Stimulated activated CD4-positive, alpha-beta T cell treated with anti-CD3 and anti-CD28 coated beads, Interleukin-4, amount 100 ng/mL, for 24 hours (primary cell): ENCODE measurements around the gene TFPT.

Source experiments
- DNase-seq: peaks from one replicate; pipeline ENCODE4 v3.0.0-alpha.2; 2020

Gene TFPT, protein sequence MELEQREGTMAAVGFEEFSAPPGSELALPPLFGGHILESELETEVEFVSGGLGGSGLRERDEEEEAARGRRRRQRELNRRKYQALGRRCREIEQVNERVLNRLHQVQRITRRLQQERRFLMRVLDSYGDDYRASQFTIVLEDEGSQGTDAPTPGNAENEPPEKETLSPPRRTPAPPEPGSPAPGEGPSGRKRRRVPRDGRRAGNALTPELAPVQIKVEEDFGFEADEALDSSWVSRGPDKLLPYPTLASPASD

DNA sequence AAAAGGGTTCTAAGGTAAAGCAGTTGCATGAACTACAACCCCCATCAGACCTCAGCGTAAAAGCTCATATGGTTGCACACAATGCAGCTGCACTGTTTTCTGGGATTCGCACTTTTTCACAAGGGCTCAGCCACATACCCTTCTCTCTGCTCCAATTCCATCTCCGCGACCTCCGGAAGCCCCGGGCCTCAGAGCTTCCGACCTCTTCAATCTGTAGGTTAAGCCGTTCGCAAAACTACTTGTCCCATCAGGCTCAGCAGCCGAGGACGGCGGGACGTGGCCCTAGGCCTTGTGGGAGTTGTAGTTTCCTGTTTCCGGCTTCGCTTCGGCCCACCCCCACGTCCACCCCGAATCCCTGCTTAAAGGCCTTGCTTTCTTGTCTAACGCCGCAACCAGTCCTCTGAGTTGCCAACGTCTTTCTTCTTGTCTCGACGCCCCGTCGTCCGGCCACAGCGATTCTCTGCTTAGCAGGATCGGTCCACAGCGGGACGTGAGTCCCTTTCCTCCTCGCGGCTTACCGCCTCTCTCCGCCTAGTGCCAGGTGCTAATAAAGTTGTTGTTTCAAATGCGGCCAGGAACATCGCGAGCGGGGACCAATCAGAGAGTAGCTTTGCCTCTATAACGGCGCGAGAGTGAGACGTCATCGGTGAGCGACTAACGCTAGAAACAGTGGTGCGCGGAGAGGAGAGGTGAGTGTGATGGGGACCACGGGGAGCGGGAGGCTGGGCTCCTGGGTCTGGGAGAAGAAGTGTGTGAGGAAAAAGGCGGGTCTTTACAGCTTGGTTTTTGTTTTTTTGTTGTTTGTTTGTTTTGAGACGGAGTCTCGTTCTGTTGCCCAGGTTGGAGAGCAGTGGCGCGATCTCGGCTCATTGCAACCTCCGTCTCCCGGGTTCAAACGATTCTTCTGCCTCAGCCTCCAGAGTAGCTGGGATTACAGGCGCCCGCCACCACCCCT lies at the start of gene TFPT, which contains the start of gene PRPF31:
TSS of gene TFPT (minus strand) at position 549 of the 955 bp plus-strand sequence. CDS start at position 161, 388 bp downstream.
TSS of gene PRPF31 (plus strand) at position 646 of the 955 bp plus-strand sequence. CDS start 2,525 bp downstream, outside the sequence.
- DNase-seq, result peak; percentile 97

DNA sequence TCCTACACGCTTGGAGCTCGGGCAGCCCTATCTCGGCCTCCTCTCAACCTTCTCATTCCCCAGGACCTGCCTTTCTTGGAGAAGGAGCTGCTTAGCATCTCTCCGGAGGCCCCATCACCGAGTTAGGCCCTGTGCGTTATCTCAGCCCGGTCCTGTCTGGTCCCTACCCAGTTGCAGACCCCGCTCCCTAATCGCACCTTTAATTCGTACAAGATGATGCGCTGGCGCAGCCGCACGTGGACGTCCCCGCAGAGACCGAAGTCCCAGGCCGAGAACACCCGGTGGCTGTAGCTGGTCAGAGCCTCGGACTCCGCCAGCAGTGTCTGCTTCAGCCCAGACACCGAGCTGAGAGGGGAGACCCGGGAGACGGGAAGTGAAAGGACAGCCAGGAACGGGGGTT lies 49.8 kb upstream of the TFPT start:
- no peak for DNase-seq

DNA sequence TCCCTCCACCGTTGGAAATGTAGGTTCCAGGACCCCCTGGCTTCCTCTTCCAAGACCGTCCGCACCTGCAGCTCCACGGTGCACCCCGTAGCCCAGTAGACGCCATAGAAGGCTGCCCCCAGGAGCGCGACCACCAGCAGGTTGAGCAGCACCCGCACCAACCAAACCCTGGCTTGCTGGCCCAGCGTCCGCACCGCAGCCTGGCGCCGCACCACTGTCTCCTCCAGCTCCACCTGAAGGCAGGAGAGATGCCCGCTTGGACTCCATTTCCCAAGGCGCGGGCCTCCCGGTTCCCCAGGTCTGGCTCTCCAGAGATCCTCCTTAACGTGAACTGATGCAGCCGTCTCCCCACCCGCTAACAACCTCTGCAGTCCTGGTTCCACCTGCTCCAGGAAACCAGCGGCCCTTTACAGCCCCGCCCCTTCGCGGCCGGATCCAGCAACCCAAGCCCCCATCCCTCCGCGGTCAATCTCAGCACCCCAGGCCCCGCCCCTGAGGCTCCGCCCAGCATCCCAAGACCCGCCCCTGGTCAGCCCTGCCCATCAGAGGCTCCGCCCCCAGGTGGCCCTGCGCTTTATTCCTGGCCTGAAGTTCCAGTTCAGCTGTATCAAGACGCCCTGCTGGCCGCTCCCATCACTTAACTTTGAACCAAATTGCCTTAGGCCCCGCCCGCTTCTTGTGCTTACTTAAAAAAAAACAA lies 49.1 kb upstream of the TFPT start:
- DNase-seq, result peak; percentile 64

DNA sequence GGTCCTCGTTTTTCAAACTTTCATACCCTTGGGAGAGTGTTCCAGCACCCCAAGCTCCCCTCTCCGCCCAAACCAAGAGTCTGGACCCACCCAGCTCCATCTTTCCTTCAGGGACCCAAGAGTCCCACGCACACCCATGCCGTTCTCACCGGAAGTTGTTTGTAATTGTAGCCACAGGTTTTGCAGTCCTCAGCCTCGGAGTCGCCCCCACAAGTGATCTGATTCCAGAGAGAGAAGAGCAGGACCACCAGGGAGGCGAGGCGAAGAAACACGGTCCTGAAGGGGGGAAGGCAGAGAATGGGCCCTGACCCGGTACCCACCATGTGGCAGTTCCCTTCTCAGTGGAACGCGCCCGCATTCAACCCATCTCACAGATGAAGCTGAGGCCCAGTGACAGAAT lies 47.4 kb upstream of the TFPT start:
- DNase-seq, result no peak

DNA sequence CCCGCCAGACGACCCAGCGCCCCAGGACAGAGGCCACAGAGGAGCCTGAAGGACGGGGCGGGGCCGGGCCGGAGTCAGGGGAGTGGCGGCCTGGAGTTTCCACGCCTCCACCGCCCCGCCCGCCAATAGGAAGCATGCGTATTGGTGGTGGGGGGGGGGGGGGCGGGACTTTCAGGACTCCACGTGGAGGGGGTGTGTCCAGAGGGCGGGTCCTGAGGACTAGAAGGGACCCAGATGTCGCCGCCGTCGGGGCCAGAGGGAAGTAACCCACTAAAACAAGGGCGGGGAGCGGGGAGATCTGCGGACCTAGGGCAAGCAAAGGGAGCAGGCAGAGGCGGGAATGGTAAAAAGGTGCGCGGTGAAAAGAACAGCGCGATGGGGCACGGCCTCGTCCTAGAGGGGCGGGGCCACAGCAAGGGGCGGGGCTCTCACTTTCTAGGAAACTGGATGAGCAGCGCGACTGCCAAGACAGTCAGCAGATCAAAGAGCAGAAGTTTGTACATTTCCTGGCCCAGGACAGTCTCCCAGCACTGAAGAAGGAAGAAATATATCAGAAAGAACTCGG lies 46.9 kb upstream of the TFPT start:
- peak; percentile 83 for DNase-seq

DNA sequence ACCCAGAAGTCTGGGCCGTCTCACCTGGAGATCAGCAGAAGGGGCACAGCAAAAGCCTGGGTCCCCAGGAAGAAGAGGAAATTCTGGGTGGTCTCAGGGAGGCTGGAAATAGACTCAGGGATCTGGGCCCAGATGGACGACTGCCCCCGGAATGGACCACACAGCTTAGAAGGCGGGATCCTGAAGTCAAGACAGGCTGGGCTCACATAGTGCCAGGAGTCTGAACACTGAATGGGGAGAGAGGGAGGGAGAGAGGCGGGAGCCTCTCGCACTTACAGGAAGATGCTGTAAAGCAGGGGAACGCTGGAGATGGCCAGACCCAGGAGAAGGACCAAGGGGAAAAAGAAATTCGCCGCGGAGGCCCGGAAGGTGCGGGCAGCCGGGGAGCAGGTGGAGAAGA lies 45.4 kb upstream of the TFPT start:
- no peak for DNase-seq

DNA sequence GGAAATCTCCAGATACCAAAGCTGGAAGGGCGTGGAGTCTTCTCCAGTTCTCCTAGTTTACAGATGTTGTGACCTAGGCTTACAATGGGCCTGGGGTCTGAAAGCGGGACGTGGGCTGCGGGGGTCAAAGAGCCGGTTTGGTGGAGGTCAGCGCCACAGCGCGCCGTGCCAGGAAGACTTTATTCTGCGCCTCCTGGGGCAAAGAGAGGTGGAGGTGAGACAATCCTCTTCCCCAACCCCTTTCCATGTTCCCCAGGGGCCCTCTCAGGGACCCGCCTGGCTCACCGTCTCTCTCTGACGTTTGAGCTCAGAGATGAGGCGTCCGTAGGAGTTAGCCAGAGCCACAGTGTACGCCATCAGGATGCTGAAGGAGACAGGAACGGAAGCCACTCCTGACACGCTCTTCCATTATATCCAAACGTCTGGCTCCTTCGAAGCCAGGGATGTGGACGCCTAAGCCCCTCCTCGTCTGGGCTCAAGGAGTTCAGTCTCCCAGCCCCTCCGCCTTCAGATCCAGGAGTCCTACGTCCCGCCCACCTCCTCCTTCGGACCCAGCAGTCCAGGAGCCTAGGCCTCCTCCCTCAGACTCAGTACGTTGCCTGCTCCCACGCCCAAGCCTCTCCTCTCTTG lies 44.8 kb upstream of the TFPT start:
- DNase-seq, result no peak

DNA sequence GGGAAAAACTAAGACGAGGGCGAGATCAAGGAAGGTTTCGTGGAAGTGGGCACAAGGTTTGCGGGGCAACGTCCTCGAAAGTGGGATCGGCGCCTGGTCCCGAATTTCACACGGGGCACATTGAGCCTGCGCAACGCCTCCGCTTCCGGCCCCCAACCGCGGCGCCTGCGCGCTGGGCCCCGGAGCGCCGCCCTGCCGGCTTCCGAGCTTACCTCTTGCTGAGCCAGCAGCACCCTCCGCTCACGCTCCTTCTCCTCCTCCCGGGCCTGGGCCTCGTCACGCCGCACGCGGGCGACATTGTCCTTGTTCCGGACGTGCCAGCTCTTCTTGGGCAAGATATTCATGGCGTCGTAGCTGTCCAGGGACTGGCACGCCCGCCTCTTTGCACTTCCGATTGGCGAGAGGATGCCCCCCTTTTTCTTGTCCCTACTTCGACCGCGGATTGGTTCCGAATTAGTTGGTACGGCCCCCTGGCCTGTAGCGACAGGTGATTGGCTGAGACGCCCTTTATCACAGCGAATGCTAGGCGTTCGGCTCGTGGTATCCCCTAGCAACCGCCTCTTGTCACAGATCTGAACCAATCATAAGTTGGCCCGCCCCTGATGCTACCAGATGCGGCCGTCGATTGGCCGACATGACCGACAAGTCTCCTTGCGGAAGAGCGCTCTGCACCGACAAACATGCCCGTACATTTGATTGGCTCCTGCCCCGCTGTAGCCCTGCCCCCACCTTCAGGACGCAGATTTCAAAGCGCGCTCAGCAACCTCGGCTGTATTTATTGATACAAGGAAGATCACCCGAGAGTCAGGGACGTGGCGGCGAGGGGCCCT lies 44.1 kb upstream of the TFPT start, which contains the start of gene LENG1:
TSS of gene LENG1 (minus strand) at position 370 of the 830 bp plus-strand sequence. CDS start at position 344, 26 bp downstream.
- peak; percentile 100 for DNase-seq

DNA sequence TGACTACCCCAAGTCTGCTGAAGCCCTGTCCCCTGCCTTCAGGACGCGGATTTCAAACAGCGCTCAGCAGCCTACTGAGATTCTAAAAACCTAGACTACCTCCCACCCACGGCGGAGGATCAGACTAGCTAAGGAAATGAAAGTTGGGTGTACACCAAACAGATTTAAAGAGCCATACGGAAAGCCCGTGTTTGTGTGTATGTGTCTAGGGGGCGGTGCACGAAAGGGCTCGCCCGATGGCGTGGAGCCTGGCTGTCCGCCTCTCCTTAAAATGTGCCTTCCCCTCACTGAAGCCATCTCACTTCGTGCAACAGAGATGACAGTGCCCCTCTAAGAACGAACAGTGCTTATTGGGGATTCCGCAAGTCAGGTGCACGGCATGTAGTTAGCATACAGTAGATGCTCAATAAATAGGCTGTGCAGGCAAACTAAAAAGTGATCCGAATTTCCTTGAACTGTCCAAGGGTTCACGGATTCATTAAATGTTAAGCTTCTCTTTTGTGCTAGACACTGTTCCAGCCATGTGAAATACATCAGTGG lies 43.4 kb upstream of the TFPT start:
- DNase-seq, result peak; percentile 47

DNA sequence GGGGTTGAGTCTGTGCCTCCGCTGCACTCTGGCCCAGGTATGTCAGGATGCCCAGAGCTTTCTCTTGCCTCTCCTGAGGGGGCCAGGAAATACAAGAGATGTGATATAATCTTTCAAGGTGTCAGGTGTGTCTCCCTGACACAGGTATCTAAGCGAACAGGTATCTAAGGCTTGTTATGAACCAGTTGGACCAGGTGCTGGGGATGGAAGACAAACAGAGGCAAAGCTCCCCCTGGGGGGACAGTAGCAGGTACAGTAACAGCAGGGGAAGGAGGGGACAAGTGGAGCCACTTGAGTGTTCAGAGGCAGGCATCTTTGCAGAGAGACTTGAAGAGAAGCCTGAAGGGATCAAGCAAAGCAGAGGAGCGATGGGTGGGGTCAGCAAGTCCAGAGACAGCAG lies 41.5 kb upstream of the TFPT start:
- DNase-seq, result no peak

DNA sequence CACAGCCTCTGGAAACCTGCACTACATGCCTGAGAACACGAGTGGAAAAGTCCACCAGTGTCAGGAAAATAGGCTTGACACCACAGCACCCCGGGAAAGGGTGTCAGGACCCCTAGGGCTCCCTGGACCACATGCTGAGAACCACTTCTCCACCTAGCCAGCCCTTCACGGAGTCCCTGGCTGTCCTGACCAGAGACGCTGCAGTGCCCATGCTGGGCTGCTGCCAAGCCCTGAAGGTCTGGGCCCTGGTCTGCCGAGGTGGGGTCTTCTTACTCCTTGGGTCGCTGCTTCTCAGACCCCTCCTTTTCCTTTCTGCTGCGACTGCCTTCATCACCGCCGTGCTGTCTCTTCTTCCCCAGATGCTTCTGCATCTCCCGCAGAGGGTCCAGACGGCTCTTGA lies 41.0 kb upstream of the TFPT start:
- DNase-seq, result no peak

DNA sequence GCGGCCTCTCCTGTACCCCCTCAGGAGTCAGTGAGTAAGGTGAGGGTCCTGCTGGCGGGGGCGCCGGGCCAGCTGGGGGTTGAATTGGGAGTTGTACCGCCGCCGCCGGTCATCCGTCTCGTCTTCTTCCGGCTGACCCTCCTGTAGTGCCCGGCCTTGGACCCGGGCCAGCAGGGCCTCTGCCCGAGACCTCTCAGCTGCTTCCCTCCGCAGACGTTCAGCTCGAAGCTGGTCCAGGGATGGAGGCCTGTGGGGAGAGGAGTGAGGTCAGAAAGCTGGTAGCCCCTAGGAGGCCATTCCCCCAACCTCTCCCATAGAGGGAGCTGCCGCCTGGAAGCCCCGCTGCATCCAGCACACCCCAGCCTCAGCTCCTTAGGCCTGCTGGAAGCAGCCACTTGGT lies 40.2 kb upstream of the TFPT start:
- DNase-seq, result no peak

DNA sequence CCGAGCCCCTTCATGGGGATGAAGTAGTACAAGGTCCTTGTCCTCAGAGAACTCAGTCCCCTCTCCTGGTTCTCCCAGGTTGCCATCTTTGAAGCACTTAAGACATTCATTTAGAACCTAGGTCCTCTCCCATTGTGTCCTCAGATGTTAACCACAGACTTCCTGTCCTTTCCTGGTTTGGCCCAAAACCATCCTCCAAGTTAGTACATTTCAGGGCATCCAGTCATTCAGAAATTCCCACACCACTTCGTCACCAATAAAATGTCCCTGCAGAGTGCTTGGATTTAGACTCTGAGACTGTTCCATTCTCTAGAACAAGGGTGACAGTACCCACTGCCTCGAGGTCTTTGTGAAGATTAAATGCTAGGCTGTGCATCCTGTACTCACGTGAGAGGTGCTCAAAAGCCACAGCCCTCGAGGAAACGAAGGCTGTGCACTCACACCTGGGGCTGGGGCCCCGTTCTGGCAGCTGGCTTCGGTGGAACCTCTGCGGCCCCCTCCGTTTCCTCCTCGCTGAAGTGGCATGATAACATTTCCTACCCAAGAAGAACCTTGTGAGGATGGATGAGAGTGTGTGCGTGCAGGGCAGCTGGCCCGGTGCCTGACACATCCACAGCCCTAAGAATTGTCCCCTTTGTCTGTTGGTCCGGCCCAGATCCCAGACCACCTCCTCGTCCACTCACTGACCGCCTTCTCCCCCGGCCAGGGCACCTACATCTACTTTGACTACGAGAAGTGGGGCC lies 39.3 kb upstream of the TFPT start:
- DNase-seq, result no peak

DNA sequence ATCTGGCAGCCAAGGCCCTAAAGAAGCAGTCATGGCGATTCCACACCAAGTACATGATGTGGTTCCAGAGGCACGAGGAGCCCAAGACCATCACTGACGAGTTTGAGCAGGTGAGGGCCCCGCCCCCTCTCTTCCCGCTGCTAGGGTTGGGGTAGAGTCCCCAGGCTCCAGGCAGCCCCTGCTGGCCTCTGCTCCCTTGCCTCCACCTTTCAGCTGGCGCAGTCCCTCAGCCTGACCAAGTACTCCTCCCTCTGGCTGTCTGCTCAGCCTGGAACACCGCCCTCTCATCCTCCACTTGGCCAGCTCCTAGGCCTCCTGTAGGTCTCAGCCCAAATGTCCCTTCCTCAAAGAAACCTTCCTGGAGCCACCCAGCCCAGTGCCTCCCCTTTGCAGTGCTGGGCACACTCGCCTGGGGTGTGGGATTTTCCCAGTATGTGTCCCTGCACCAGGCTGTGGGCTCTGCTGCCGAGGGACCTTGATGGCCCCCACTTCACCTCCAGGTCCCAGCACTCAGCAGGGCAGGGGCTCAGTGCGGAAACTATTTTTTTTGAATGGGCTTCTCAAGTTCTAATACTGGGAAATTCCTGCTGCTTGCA lies 38.4 kb upstream of the TFPT start:
- no peak for DNase-seq

DNA sequence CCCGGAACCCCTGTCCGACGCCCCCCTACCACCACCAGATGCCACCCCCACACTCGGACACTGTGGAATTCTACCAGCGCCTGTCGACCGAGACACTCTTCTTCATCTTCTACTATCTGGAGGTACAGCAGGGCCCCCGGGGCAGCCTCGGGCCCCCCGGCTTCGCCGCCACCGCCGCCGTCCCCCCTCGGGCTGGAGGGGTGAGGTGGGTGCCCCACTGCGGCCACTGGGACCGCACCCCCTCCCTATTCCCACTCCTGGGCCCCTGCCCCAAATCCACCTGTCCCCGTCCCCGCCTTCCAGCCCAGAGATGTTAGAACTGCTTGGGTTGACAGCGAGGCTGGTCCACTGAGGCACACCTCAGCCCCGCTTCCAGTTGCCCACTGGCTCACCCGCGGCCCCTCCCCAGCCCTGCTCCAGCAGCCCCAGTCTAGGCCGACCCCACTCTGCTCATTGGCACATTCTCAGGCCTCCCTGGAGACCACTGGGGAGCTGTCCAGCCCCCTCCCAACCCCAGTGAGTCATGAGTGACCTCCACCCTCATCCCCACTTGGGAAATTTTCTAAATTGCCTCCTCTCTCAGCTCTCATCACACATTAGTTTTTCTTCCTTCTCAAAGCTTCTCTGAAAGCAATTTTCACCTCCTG lies 37.5 kb upstream of the TFPT start:
- no peak for DNase-seq

DNA sequence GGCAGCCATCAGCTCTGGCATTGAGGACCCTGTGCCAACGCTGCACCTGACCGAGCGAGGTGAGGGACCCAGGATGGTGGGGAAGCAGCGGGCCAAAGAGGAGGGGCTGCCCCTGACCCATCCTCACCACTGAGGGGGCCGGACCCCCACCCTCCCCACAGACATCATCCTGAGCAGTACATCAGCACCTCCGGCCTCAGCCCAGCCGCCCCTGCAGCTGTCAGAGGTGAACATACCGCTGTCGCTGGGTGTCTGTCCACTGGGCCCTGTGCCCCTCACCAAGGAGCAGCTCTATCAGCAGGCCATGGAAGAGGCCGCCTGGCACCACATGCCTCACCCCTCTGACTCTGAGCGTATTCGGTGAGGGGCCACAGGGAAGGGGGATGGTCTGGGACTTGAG lies 36.8 kb upstream of the TFPT start:
- DNase-seq, result no peak

DNA sequence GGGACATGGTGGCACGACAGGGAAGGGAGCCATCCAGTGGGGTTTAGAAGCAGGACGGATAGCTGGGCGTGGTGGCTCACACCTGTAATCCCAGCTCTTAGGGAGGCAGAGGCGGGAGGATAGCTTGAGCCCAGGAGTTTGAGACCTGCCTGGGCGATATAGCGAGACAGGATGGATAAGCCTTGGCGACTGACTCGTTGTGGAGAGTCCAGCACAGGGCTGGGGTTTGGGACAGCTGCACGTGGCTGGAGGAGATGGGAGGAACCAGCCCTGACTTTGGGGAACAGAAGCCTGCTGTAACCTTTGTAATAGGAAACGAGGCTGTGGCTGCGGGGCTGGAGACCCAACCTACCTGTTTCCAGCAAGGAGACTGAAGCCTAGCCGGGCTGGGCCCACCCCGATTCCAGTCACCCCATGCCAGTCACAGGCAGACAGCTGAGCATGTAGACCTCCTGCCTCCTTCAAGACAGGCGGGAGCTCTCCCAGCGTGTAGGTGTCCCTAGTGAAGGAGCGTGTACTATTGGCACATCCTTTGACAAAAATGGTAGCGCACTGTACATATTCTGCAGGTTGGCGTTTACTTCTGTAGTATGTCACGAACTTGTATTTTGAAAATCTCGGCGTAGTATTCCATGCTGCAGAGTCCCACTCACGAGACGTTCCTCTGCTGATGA lies 36.0 kb upstream of the TFPT start:
- DNase-seq, result no peak

DNA sequence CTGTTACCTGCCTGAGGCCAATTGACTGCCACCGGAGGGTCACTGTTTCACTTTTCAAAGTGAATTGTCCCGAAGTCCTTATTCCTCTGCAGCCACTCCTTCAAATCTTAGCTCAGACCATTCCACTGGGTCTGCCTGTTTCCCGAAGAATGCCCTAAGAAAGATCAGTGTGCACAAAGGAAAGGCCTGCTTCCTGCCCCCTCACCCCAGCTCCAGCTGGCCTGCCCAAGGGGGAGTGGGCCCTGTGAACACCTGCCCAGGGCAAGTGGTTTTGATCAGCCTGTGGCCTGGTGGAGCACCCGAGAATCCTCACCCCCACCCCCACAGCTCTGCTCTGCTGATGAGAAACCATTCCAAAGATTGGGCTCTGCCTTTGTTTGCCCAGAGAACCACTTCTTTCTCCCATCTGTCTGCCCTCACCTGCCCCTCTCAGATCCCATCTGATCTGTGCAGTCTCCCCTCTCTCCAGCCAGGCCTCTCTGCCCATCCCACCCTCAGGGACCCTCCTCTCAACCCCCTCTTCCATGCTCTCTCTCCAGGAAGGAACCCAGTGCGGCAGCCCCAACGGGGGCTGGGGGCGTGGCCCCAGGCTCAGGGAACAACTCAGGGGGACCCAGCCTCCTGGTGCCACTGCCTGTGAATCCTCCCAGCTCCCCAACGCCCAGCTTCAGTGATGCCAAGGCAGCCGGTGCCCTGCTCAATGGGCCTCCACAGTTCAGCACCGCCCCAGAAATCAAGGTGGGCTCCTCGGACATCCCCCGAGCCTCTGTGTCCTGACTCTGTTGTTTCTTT lies 33.8 kb upstream of the TFPT start:
- no peak for DNase-seq
